ENCODE measurements around the gene HAUS1. TPM values are rescaled to one million over a fixed set of nuclear protein-coding genes. Genes with fewer than 3 reads are reported as not detected.
"Not testable (repeated sequence)": the region's sequence is repeated elsewhere in the genome, so short reads cannot be mapped to it uniquely, and the experiment has no call there.

Gene HAUS1
- total RNA-seq, 1 donor from 2014 or later, result 20.9 TPM

- H3K27ac ChIP-seq, result no peak overlapping the region
- no peak for TF ChIP-seq POLR2A (IDR thresholded peaks at IDR 0.05)
- no peak for TF ChIP-seq POLR2AphosphoS5 (IDR thresholded peaks at IDR 0.05; ENCODE audit: insufficient read depth in 1 of 2, low read depth in 1 of 2)
- TF ChIP-seq CTCF (IDR thresholded peaks at IDR 0.05), result no peak
- intact Hi-C loops (cut with DNase I), result no loop called here
- DNase-seq (ENCODE audit: extremely low spot score in 2 of 2), result no peak
- peaks cover 0 to 10% of the 10 kb centered on the region in 2 donors for H3K36me3 ChIP-seq
- H3K27me3 ChIP-seq, result no peaks in the 10 kb centered on the region
- H3K4me1 ChIP-seq, result no peaks in the 10 kb centered on the region
- H3K4me3 ChIP-seq, result no peak overlapping the region
- no peaks in the 10 kb centered on the region for H3K9me3 ChIP-seq
Measured at GRCh38 chr18:46113751-46114150, 9.6 kb downstream of the HAUS1 start.

GRCh38 chr18:46126625-46127024 lies 22.4 kb downstream of the HAUS1 start:
- H3K9me3 ChIP-seq; DNase-seq (ENCODE audit: extremely low spot score in 2 of 2); H3K27ac ChIP-seq; intact Hi-C loops (cut with DNase I); H3K27me3 ChIP-seq; H3K4me1 ChIP-seq; H3K4me3 ChIP-seq: not testable (repeated sequence)
- peaks cover 0 to 57% of the 10 kb centered on the region in 2 donors for H3K36me3 ChIP-seq

- H3K4me1 ChIP-seq, result no peaks in the 10 kb centered on the region
- no peak for TF ChIP-seq POLR2AphosphoS5 (IDR thresholded peaks at IDR 0.05; ENCODE audit: insufficient read depth in 1 of 2, low read depth in 1 of 2)
- TF ChIP-seq POLR2A (IDR thresholded peaks at IDR 0.05), result no peak
- TF ChIP-seq CTCF (IDR thresholded peaks at IDR 0.05), result no peak
- H3K4me3 ChIP-seq, result no peak overlapping the region
- no peaks in the 10 kb centered on the region for H3K9me3 ChIP-seq
- intact Hi-C loops (cut with DNase I), result no loop called here
- peaks cover 0 to 37% of the 10 kb centered on the region in 2 donors for H3K36me3 ChIP-seq
- no peak for DNase-seq (ENCODE audit: extremely low spot score in 2 of 2)
- H3K27ac ChIP-seq, result no peak overlapping the region
- H3K27me3 ChIP-seq, result no peaks in the 10 kb centered on the region
Measured at GRCh38 chr18:46130061-46130460, 25.9 kb downstream of the HAUS1 start.

- H3K36me3 ChIP-seq, result peaks cover 0 to 32% of the 10 kb centered on the region in 2 donors
- DNase-seq (ENCODE audit: extremely low spot score in 2 of 2); H3K4me1 ChIP-seq; H3K4me3 ChIP-seq; H3K27ac ChIP-seq; H3K9me3 ChIP-seq; H3K27me3 ChIP-seq; intact Hi-C loops (cut with DNase I): not testable (repeated sequence)
Measured at GRCh38 chr18:46130549-46130948, 26.4 kb downstream of the HAUS1 start.

- Histone ChIP-seq H3K9me3 (no peaks in the 10 kb centered on the region), H3K4me3 (no peak overlapping the region), H3K36me3 (peaks cover 0 to 8% of the 10 kb centered on the region in 2 donors), H3K27ac (no peak overlapping the region), H3K4me1 (no peaks in the 10 kb centered on the region), H3K27me3 (no peaks in the 10 kb centered on the region)
- no peak for TF ChIP-seq POLR2A (IDR thresholded peaks at IDR 0.05)
- no peak for TF ChIP-seq POLR2AphosphoS5 (IDR thresholded peaks at IDR 0.05; ENCODE audit: insufficient read depth in 1 of 2, low read depth in 1 of 2)
- no peak for TF ChIP-seq CTCF (IDR thresholded peaks at IDR 0.05)
- no peak for DNase-seq (ENCODE audit: extremely low spot score in 2 of 2)
- intact Hi-C loops (cut with DNase I), result no loop called here
Measured at GRCh38 chr18:46133534-46133933, 29.3 kb downstream of the HAUS1 start.

- Histone ChIP-seq H3K27ac (no peak overlapping the region), H3K4me1 (no peaks in the 10 kb centered on the region), H3K36me3 (no peaks in the 10 kb centered on the region), H3K27me3 (no peaks in the 10 kb centered on the region), H3K9me3 (no peaks in the 10 kb centered on the region), H3K4me3 (no peak overlapping the region)
- DNase-seq (ENCODE audit: extremely low spot score in 2 of 2), result no peak
- no peak for TF ChIP-seq POLR2AphosphoS5 (IDR thresholded peaks at IDR 0.05; ENCODE audit: insufficient read depth in 1 of 2, low read depth in 1 of 2)
- TF ChIP-seq CTCF (IDR thresholded peaks at IDR 0.05), result no peak
- no peak for TF ChIP-seq POLR2A (IDR thresholded peaks at IDR 0.05)
- intact Hi-C loops (cut with DNase I), result no loop called here
Measured at GRCh38 chr18:46134920-46135675, 30.9 kb downstream of the HAUS1 start.

All from vagina (tissue), 2 donors.